Endometrial microvascular endothelial cells (primary cell): ENCODE data around the gene SMARCC2. TPM values are rescaled to one million over a fixed set of nuclear protein-coding genes. Genes with fewer than 3 reads are reported as not detected.
"Not testable (repeated sequence)": the region's sequence is repeated elsewhere in the genome, so short reads cannot be mapped to it uniquely, and the experiment has no call there.

Experiments used
- in situ Hi-C: cut with HindIII; loops from 2 replicates; pipeline ENCODE4 v1.10.0; 2017; ENCODE audit warnings: low sequenced_read_pairs, low pct_unique_long_range_greater_than_20kb; ENCODE audit errors: inconsistent ontology term
- total RNA-seq: library from RNA; depleted of rRNA; stranded (reverse); fragments of >200 nt; gene quantifications from one replicate; pipeline ENCODE4 v1.2.3, GENCODE V29; 2015; ENCODE audit errors: inconsistent ontology term

Gene SMARCC2
- total RNA-seq, 1 donor from 2014 or later, result 43.6 TPM

DNA sequence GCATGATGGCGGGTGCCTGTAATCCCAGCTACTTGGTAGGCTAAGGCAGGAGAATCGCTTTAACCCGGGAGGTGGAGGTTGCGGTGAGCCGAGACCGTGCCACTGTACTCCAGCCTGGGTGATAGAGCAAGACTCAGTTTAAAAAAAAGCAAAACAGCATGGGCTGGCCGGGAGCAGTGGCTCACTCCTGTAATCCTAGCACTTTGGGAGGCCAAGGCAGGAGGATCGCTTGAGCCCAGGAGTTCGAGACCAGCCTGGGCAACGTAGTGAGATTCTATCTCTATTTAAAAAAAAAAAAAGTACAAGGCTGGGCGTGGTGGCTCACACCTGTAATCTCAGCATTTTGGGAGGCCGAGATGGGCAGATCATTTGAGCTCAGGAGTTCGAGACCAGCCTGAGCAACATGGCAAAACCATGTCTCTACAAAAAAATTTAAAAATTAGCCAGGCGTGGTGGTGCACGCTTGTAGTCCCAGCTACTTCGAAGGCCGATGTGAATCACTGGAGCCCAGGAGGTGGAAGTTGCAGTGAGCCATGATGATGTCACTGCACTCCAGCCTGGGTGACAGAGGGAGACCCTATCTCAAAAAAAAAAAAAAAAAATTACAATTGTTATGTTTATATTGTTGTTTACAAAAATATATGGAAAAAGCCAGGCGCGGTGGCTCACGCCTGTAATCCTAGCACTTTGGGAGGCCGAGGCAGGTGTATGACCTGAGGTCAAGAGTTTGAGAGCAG is 32.7 kb downstream of the SMARCC2 start:
- in situ Hi-C loops, result not testable (repeated sequence)

DNA sequence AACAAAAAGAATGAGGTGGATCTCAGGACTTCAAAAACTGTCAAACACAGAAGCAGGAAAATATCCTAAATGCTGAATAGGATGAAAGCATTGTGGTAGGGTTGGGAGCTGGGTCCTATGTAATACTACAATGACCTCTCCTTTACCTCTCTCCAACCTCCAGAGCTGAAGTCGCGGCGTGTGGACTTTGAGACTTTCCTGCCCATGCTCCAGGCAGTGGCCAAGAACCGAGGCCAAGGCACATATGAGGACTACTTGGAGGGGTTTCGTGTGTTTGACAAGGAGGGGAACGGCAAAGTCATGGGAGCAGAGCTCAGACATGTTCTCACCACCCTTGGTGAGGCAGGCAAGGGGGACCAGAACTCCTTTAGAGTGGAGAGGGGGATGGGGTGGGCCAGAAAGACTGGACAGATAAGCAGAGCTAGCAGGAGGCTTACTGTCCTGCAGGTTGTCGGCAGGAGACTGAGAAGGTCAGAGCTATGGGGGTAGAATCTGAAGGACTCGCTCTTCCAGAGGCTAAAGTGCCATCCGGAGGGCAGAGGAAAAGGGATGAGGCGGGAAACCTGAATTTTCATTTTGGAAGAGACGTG is 33.9 kb downstream of the SMARCC2 start:
- in situ Hi-C loops, result no loop called here

DNA sequence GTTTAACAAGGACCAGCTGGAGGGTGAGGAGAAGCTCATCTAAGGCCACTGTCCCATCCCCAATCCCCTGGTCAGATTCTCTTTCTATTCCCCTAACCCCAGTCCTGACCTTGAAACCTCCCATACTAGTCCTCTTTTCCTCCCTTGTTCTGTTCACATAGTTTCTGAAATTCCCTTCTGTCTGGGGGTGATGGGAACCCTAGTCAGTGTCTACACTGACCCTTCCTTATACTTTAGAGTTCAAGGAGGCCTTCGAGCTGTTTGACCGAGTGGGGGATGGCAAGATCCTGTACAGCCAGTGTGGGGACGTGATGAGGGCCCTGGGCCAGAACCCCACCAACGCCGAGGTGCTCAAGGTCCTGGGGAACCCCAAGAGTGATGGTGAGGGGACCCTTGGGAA is 34.5 kb downstream of the SMARCC2 start:
- in situ Hi-C loops, result no loop called here

DNA sequence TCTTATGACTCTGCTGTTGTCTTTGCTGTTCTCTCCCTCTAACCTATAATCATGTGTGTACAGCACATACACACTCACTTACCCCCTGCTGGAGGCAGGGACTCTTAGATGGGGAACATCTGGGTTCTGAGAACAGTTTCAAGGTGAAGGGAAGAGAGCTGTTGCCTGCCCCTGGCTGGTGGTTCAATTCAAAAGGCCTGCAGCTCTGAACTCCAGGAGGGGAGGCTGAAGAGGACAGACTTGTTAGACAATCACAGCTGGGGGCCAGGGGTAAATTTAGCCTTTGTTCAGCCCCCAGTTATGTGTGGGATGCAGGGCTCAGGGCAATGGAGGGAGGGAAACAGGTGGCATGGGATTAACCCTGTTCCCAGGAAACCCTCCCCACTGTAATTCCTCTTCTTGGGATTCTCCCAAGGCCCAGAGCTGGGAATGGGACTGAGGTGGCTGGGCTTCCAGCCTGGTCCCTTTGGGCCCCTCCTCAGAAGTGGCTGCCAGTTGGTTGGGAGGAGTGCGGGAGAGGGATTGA is 35.0 kb downstream of the SMARCC2 start:
- in situ Hi-C loops, result no loop called here

DNA sequence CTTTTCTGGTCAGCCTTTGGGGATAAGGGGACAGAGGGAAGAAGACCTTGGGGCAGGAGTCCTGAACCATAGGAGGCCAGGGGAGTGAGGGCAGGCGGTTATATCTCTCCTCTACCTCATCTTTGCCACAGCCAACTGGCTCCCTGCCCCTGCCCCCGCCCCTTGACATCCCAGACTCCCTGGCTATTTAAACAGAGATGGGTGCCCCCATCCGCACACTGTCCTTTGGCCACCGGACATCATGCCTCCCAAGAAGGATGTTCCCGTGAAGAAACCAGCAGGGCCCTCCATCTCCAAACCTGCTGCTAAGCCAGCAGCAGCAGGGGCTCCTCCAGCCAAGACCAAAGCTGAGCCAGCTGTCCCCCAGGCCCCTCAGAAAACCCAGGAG is 35.6 kb downstream of the SMARCC2 start:
- in situ Hi-C loops, result no loop called here

DNA sequence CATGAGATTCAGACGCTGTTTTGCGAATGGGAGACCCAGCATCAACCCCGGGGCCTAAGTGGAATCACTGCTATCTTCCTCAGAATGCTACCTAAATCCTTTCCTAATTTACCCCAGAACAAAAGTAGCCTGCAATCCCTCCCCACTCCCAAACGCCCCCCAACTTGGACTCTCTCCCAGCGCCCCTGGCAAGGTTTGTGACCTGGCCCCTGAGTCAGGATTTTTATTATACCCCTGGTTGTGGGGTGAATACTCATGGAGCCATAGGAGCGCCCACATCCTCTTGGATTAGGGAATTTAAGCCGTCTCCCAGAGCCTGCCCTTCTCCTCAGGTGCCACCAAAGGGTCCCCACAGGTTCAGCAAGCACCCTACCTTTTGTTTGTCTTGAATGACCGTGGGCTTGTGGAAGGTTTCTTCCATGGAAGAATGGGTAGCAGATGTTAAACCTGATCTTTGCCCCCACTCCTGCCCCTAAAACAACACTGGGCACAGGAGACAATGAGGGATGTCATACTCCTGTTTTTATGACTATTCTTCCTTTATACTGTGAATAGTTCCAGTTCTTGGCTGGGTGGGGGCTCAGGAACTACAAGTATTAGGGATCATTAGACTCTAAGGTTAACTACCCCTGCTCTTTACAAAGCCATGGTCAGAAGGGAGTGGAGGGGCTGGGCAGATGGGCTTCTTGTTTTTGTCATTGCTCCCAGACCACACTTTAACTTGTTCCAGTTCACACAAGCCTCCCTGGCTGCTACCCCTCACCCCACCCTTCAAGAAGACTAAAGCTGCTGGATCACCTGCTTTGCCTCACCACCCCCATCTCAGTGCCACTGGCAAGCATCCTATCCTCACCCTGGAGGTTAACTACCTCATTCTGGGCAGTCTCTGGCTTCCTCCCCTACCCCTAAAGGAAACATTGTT is 36.3 kb downstream of the SMARCC2 start:
- in situ Hi-C loops, result no loop called here

DNA sequence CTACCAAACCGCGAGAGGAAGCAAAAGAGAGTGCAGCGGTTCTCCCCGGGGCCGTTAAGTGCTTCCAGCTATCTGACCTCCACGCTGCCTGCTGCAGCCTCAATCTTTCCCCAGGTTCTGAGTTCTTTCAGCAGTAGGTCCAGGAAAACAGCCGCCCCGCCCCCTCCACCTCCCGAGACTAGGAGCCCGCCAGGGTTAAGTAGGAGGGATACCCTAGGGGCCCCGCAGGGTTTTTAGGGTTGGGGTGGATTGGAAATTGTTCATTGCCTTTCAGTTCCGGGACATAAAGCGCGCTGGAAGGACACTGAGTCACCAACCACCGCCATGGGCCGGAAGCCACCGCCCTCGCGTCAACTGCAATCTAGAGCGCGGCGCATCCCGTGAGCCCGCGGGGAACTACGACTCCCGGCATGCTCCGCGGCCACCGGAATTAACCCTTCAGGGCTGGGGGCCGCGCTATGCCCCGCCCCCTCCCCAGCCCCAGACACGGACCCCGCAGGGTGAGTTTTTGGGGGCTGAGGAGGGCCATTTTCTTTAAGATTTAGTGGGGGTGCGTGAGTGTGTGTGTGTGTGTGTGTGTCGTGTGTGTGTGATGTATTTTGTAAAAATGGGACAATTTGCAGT is 37.0 kb downstream of the SMARCC2 start, which contains the start of gene MYL6B:
Gene MYL6B, plus strand, starts transcription at position 456 of the 624 bp plus-strand sequence. CDS start 1,332 bp downstream, outside the sequence.
- in situ Hi-C loops, result no loop called here

DNA sequence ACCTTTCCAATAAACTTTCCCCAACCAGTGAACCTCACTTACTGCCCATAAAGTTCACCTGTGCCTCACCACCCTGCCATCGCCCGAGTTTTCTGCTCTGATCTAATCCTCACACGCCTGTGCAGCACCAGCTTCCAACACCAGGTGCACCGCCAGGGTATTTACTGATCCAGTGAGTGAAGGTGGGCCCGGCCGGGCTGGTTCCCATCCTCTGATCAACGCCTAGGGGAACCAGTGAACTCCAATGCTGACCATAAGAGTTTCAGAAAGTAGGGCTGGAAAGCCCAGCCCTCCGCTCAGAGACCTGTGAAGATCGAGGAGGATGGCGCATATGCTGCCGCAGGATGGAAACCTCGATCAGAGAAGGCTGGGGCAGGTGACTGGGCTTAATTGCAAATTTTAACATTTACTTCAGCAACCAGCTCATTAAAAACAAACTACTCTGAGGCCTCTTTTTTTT is 37.6 kb downstream of the SMARCC2 start:
- in situ Hi-C loops, result no loop called here

DNA sequence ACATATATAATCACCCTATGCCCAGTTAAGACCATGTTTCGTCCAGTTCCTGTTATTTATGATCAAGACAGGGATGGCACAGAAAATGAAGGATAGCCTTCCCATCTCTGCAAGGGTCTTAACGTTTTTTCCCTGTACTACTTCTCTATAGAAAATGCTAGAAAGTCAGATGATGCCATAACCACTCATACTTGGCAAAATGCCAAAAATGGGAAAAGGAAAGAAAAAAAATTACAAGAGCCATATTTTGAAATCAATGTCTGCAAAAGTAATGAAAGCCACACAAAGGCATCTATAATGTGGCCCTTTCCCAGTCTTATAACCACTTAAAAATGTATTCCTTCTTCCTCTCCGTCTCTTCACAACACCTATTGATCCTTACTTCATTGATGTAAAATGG is 38.7 kb downstream of the SMARCC2 start:
- in situ Hi-C loops, result no loop called here

DNA sequence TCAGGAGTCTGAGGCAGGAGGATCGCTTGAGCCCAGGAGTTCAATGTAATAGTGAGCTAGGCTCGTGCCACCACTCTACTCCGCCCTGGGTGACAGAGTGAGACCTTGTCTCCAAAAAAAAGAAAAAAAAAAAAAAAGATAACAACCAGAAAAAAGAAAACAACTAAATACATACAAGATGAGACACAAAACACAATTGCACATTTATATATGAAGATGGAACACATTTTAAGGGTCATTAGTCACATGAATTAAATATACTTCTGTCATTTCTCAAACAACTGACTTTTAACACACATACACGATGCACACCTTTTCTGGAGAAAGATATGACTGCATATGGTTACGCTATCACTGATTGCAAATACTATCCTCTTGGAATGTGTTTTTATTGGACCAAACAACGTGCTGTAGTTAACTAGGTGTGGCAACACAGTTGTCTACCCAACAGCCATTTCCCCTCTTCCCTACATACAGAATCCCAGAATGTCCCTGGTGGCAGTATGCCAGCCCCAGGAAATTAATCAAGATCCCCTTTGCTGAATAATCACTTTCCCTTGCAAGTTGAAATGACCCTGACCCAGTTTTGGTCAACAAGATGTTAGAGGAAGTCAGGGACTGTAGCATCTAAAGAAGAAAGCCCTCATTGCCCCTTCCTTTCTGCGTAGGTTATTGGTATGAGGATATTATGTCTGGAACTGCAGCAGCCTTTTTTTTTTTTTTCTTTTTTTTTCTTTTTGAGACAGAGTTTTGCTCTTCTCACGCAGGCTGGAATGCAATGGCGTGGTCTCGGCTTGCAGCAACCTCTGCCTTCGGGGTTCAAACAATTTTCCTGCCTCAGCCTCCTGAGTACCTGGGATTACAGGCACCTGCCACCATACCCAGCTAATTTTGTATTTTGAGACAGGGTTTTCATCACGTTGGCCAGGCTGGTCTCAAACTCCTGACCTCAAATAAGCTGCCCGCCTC is 42.5 kb downstream of the SMARCC2 start:
- in situ Hi-C loops, result no loop called here

DNA sequence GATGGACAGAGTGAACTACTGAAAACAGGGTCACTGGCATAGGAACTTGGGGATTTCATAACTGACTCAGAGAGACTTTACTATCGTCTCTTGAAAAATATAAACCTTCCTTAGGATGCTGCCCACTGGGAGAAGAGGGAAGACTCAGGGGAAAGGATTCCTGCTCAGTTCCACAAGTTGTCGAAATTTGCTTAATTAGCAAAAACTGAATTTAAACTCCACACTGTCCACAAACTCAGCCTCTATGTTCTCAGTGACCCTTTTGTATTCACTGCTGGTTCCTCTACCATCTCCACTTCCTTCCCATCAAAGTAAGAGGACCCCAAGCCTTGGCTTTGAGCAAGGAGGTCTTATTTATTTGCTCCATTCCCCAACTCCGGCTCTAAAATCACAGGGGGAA is 44.1 kb downstream of the SMARCC2 start:
- in situ Hi-C loops, result no loop called here

DNA sequence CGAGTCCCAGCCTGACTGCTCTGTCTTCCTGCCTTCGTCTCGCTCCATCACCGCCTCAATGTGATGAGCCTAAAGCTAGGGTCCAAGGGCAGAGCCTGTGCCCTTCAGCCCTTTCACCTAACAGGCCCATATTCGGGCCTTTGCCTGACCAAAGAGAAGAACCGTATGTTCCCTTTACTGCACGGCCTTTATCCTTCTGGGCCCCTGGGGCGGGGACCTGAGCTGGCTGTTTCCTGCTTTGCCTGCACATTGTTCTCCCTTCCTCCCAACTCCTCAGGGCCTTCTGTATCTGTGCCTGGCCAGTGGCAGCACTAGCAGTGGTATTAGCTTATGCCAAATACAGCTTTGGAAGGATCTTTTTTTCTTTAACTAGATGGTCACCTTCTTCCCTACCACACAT is 45.4 kb downstream of the SMARCC2 start:
- in situ Hi-C loops, result no loop called here

DNA sequence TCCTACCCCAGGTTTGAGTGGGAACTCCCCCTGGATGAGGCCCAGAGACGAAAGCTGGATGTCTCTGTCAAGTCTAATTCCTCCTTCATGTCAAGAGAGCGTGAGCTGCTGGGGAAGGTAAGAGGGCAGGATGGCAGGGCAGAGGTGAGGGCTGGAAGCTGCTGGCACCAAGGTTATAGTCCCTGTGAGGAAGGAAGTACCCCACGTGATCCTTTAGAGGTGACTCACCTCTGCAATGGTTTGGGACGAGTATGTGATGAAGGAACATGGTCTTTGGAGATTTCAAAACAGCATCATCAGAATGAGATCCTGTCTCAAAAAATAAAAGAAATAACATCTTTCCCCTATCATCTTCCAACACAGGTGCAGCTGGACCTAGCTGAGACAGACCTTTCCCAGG is 46.1 kb downstream of the SMARCC2 start:
- in situ Hi-C loops, result no loop called here

DNA sequence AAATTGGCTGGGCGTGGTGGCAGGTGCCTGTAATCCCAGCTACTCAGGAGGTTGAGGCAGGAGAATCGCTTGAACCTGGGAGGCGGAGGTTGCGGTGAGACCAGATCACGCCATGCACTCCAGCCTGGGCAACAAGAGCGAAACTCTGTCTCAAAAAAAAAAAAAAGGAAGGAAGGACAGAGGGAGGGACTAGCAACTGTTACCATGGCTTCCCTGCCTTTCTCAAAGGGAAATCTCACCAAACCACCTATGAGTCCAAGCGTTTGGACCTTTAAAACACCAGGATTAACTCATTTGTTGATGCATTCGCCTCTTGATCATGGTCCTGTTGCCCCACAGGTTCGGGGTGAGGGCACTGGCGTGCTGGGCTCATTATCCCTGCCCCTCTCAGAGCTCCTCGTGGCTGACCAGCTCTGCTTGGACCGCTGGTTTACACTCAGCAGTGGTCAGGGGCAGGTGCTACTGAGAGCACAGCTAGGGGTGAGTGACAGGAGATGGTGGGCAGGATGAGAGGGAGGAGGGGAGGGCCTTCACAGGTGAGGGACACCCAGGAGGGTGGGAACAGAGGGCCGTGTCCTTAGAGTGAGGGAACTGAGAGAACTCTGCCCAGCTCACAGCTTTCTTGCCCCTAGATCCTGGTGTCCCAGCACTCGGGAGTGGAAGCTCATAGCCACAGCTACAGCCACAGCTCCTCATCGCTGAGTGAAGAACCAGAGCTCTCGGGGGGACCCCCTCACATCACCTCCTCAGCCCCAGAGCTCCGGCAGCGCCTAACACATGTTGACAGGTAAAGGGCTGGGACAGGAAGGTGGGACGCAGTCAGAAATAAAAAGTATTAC is 47.1 kb downstream of the SMARCC2 start:
- in situ Hi-C loops, result no loop called here

DNA sequence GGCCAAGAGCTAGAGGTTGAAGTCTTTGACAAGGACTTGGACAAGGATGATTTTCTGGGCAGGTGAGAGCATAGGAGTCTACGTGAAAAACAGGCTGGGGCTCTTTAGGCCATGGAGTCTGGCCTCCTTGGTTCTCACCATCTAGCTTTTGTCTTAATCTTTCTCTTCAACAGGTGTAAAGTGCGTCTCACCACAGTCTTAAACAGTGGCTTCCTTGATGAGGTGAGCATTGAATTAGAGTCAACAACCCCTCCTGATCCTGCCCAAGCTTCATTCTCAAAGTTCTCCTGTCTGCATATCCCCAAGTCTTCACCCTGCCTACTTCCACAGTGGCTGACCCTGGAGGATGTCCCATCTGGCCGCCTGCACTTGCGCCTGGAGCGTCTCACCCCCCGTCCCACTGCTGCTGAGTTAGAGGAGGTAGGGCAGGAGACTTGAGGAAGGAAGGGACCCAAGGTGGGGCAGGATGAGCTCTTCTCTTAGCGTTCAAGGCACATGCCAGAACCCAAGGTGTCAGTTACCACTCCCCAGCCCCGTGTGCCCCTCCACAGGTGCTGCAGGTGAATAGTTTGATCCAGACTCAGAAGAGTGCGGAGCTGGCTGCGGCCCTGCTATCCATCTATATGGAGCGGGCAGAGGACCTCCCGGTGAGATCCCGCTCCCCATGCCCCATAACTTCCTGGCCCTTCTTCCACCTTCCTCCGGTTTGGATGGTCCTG is 51.3 kb downstream of the SMARCC2 start:
- in situ Hi-C loops, result no loop called here

DNA sequence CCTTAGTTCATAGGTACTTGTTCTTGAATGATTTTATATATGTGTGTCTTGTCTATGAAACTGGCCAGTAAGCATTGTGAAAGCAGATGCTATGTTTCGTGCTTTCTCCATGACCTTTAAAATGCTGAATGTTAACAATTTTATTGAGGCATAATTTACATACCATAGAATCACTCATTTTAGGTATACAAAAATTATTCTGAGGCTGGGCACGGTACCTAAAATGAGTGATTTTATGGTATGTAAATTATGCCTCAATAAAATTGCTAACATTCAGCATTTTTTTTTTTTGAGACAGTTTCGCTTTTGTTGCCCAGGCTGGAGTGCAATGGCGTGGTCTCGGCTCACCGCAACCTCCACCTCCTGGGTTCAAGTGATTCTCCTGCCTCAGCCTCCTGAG is 54.4 kb downstream of the SMARCC2 start:
- in situ Hi-C loops, result no loop called here
